WERI-Rb-1 (cell line): ENCODE results near the gene SHISA8.

Experiments
- DNase-seq: peaks from one replicate; pipeline ENCODE4 v3.0.0-alpha.2; 2020
- H3K27ac ChIP-seq: fragments of 250-450 bp; sonication (Bioruptor Pico); 2 replicates; pipeline ENCODE4 v1.5.1; 2020; ENCODE audit warnings: mild to moderate bottlenecking, moderate library complexity
- H3K27me3 ChIP-seq: fragments of 250-450 bp; sonication (Bioruptor Pico); 2 replicates; pipeline ENCODE4 v1.5.1; 2021; ENCODE audit warnings: mild to moderate bottlenecking, low read depth, moderate library complexity; ENCODE audit not compliant: insufficient read depth, severe bottlenecking
- H3K36me3 ChIP-seq: fragments of 250-450 bp; sonication (Bioruptor Pico); 2 replicates; pipeline ENCODE4 v1.5.1; 2020; ENCODE audit warnings: mild to moderate bottlenecking, moderate library complexity
- H3K4me3 ChIP-seq: 2 replicates; pipeline ENCODE4 v1.5.1; 2011; ENCODE audit warnings: low read depth, mild to moderate bottlenecking, control low read depth, low read length
- H3K9me3 ChIP-seq: fragments of 250-450 bp; sonication (Bioruptor Pico); 2 replicates; pipeline ENCODE4 v1.5.1; 2021; ENCODE audit warnings: mild to moderate bottlenecking, moderate library complexity; ENCODE audit not compliant: severe bottlenecking
- TF ChIP-seq, protein P1 (sequence below): IDR thresholded peaks from 2 replicates; pipeline ENCODE4 v1.5.1; 2011; ENCODE audit warnings: low read depth, mild to moderate bottlenecking, control low read depth, inconsistent platforms, low read length

SHISA8 gene

DNA sequence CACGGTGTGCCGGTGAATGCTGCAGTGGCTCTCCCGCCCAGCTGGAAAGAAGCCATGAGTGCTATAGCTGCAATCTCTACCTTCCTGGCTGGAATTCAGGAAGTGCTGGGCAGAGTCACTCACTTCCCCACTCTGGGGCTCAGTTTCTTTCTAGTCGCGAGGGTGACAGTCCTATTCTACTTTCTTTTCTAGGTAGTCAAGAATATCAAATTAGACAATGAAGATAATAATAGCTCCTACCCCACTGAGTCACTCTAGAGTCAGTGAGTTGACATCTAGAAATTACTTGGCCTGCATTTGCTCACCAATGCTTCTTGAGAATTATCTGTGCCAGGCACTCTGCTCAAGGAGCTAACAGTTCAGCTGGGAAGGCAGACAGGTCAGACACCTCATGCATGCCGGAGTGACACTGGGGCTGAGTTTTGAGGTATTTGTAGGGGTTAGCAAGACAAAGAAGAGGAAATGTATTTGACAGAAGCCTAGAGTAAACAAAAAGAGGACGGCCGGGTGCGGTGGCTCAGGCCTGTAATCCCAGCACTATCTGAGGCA is 28.9 kb upstream of the SHISA8 start:
- DNase-seq: no peak
- Histone ChIP-seq H3K27me3 (no peaks in the 10 kb centered on the region), H3K9me3 (no peaks in the 10 kb centered on the region), H3K27ac (no peak overlapping the region), H3K36me3 (peaks cover 73% of the 10 kb centered on the region), H3K4me3 (no peak overlapping the region)
- TF ChIP-seq, protein P1, sequence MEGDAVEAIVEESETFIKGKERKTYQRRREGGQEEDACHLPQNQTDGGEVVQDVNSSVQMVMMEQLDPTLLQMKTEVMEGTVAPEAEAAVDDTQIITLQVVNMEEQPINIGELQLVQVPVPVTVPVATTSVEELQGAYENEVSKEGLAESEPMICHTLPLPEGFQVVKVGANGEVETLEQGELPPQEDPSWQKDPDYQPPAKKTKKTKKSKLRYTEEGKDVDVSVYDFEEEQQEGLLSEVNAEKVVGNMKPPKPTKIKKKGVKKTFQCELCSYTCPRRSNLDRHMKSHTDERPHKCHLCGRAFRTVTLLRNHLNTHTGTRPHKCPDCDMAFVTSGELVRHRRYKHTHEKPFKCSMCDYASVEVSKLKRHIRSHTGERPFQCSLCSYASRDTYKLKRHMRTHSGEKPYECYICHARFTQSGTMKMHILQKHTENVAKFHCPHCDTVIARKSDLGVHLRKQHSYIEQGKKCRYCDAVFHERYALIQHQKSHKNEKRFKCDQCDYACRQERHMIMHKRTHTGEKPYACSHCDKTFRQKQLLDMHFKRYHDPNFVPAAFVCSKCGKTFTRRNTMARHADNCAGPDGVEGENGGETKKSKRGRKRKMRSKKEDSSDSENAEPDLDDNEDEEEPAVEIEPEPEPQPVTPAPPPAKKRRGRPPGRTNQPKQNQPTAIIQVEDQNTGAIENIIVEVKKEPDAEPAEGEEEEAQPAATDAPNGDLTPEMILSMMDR: no peak

DNA sequence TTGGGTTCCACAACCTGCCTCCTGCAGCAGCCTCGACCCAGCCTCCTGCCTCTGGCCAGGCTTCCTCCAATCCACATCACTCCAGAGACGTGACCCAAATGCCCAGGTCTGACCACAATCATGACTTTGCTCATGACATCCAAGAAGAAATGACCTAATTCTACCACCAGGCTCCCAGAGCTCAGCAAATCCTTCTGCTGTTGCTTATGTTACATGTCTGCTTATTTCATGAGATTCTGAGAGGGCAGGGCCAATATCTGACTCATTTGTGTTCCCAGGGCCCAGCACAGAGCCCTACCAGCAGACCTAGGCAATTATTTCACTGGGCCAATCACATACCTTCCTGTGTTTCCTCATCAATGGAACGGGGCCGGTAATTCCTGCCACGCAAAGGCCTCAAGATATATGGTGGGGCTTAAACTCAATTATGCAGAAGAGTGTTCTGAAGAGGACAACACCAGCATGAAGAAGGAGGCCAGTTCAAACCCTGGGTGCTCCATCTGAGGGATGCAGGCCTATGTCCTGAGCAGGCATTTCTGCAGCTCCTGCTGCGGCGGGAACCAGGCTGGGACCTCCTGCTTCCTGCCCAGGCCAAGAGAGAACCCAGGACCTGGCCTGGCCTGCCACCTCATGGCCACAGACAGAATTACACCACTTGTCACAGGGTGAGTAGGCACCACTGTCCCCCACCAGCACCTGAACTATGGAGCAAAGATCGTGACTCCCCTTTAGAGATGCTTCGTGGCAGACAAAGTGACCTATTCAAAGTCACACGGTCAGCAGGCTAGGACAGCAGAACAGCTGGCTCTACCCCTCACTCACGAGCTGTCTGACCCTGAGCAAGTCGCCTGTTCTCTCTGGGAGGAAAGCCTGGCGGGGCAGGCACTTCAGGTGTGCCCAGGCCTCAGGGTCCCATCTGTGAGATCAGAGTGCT is 26.2 kb upstream of the SHISA8 start:
- Histone ChIP-seq H3K4me3 (no peak overlapping the region), H3K27ac (0 out of 2 replicates have a peak overlapping the region, but pooled peaks have one; percentile 12), H3K36me3 (peaks cover 92% of the 10 kb centered on the region), H3K27me3 (no peaks in the 10 kb centered on the region), H3K9me3 (no peaks in the 10 kb centered on the region)
- TF ChIP-seq, protein P1: peak; percentile 92
- peak; percentile 84 for DNase-seq

DNA sequence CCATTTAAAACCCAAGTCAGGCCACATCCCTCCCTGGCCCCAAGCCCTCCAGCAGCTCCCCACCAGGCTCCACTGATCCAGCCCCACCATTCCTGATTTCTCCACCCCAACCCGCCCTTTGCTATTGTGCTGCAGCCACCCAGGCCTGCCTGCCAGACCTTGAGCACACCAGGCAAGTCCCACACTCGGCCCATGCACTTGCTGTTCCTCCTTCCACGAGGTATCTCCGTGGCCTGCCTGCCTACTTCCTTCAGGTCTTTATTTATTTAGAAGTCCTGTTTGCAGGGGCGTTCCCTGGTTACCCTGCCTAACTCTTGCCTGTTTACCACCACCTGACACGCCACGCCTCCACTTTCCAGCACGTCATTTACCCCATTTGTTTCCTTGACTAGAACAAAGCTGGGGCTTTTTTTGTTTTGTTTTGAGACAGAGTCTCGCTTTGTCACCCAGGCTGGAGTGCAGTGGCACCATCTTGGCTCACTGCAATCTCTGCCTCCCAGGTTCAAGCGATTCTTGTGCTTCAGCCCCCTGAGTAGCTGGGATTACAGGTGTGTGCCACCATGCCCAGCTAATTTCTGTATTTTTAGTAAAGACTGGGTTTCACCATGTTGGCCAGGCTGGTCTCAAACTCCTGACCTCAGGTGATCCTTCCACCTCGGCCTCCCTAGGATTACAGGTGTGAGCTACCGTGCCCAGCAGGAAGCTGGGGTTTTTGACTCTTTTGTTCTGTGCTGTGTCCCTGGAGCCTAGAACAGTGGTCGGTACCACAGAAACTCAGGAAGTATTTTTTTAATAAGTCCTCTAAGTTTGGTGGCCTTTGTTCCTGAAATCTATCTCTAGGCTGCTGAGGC is 25.3 kb upstream of the SHISA8 start:
- Histone ChIP-seq H3K4me3 (no peak overlapping the region), H3K27ac (no peak overlapping the region), H3K27me3 (no peaks in the 10 kb centered on the region), H3K9me3 (no peaks in the 10 kb centered on the region), H3K36me3 (peaks cover 89% of the 10 kb centered on the region)
- DNase-seq: no peak
- TF ChIP-seq, protein P1: no peak

DNA sequence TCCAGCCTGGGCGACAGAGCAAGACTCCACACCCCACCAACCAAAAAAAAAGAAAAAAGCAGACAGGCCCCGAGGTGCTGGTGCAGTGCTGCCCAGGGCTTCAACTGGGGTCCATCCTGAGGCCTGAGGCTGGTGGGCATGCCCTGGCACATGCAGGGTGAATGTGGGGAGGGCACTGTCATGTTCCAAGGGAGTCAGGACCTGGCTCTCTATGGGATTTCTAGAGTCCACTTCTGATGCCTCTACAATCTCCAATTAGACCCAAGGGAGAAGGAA is 22.0 kb upstream of the SHISA8 start:
- H3K36me3 ChIP-seq: peaks cover 73% of the 10 kb centered on the region
- no peak for DNase-seq
- no peak overlapping the region for H3K27ac ChIP-seq
- H3K4me3 ChIP-seq: no peak overlapping the region
- H3K9me3 ChIP-seq: no peaks in the 10 kb centered on the region
- TF ChIP-seq, protein P1: no peak
- no peaks in the 10 kb centered on the region for H3K27me3 ChIP-seq

DNA sequence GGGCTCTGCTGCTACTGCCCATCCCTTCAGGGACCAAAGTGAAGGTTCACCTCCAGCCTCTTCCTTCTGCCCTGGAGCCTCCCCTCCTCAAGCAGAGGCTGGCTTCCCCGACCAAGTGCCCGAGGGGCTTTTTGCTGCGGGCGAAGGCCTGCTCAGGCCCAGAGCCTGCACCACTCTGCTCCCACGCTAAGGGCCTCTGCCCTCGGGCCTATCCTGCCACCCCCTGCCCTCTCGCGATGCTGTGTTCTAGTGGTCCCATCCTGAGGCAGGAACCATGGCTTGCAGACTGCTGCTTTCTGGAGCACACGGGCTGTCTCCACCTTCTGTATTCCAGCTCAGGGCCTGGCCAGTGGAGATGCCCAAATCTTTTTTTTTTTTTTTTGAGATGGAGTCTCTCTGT is 20.6 kb upstream of the SHISA8 start:
- TF ChIP-seq, protein P1: no peak
- Histone ChIP-seq H3K36me3 (peaks cover 60% of the 10 kb centered on the region), H3K27ac (no peak overlapping the region; the same call in 1 of the 2 replicates)

More for the DNA sequence above, 20.6 kb upstream of the SHISA8 start:
- DNase-seq: no peak
- H3K27me3 ChIP-seq: no peaks in the 10 kb centered on the region
- no peaks in the 10 kb centered on the region for H3K9me3 ChIP-seq
- no peak overlapping the region for H3K4me3 ChIP-seq
